ENCODE data around the gene TMEM106B. TPM values are rescaled to one million over a fixed set of nuclear protein-coding genes. Genes with fewer than 3 reads are reported as not detected.

TMEM106B gene
- total and polyA plus RNA-seq, 2 experiments from 2014 or later: 20.1 to 42.8 TPM

GRCh38 chr7:12257582-12257981 is 46.5 kb downstream of the TMEM106B start:
- Histone ChIP-seq H3K27ac (ENCODE audit: low read depth) (no peak overlapping the region), H3K36me3 (ENCODE audit: insufficient read depth) (no peaks in the 10 kb centered on the region), H2AFZ (peak overlapping the region; percentile 60; the same call in 1 of the 2 replicates), H3K27me3 (ENCODE audit: insufficient read depth) (no peaks in the 10 kb centered on the region), H3K4me3 (no peak overlapping the region), H3F3A (replicated peaks; ENCODE audit: low read depth) (no peaks in the 10 kb centered on the region), H4K20me1 (replicated peaks; ENCODE audit: insufficient read depth) (no peaks in the 10 kb centered on the region), H3K4me2 (no peak overlapping the region), H3K4me1 (ENCODE audit: insufficient read depth) (no peaks in the 10 kb centered on the region), H3K9me2 (ENCODE audit: insufficient read depth) (no peaks in the 10 kb centered on the region), H3K79me2 (replicated peaks; ENCODE audit: insufficient read depth) (no peaks in the 10 kb centered on the region)
- no peaks in the 10 kb centered on the region for H3K36me3 Mint-ChIP-seq (ENCODE audit: low read depth)
- no peak overlapping the region for H3K4me3 Mint-ChIP-seq
- DNase-seq (ENCODE audit: low spot score) (no peak), ATAC-seq (no peak)
- TF ChIP-seq, protein P1, sequence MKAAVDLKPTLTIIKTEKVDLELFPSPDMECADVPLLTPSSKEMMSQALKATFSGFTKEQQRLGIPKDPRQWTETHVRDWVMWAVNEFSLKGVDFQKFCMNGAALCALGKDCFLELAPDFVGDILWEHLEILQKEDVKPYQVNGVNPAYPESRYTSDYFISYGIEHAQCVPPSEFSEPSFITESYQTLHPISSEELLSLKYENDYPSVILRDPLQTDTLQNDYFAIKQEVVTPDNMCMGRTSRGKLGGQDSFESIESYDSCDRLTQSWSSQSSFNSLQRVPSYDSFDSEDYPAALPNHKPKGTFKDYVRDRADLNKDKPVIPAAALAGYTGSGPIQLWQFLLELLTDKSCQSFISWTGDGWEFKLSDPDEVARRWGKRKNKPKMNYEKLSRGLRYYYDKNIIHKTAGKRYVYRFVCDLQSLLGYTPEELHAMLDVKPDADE (IDR thresholded peaks at IDR 0.05): no peak
- TF ChIP-seq, protein P2, sequence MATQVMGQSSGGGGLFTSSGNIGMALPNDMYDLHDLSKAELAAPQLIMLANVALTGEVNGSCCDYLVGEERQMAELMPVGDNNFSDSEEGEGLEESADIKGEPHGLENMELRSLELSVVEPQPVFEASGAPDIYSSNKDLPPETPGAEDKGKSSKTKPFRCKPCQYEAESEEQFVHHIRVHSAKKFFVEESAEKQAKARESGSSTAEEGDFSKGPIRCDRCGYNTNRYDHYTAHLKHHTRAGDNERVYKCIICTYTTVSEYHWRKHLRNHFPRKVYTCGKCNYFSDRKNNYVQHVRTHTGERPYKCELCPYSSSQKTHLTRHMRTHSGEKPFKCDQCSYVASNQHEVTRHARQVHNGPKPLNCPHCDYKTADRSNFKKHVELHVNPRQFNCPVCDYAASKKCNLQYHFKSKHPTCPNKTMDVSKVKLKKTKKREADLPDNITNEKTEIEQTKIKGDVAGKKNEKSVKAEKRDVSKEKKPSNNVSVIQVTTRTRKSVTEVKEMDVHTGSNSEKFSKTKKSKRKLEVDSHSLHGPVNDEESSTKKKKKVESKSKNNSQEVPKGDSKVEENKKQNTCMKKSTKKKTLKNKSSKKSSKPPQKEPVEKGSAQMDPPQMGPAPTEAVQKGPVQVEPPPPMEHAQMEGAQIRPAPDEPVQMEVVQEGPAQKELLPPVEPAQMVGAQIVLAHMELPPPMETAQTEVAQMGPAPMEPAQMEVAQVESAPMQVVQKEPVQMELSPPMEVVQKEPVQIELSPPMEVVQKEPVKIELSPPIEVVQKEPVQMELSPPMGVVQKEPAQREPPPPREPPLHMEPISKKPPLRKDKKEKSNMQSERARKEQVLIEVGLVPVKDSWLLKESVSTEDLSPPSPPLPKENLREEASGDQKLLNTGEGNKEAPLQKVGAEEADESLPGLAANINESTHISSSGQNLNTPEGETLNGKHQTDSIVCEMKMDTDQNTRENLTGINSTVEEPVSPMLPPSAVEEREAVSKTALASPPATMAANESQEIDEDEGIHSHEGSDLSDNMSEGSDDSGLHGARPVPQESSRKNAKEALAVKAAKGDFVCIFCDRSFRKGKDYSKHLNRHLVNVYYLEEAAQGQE (IDR thresholded peaks at IDR 0.05; ENCODE audit: unreplicated experiment): no peak
- TF ChIP-seq NANOG (IDR thresholded peaks at IDR 0.05; ENCODE audit: borderline replicate concordance) (no peak), POLR2AphosphoS5 (IDR thresholded peaks at IDR 0.05; ENCODE audit: low read depth) (no peak), ZNF331 (CRISPR knock-in tag; IDR thresholded peaks at IDR 0.05; ENCODE audit: low read depth) (no peak), EZH2 (IDR thresholded peaks at IDR 0.05; ENCODE audit: low read depth, unreplicated experiment) (no peak), JUNB (IDR thresholded peaks at IDR 0.05; ENCODE audit: unreplicated experiment) (no peak), EZH2phosphoT487 (IDR thresholded peaks at IDR 0.05; ENCODE audit: unreplicated experiment) (no peak), STAT1 (IDR thresholded peaks at IDR 0.05; ENCODE audit: unreplicated experiment) (no peak), CREB1 (CRISPR knock-in tag; IDR thresholded peaks at IDR 0.05; ENCODE audit: low read depth) (no peak), ZNF114 (CRISPR knock-in tag; IDR thresholded peaks at IDR 0.05) (no peak)
- TF ChIP-seq, protein P3, sequence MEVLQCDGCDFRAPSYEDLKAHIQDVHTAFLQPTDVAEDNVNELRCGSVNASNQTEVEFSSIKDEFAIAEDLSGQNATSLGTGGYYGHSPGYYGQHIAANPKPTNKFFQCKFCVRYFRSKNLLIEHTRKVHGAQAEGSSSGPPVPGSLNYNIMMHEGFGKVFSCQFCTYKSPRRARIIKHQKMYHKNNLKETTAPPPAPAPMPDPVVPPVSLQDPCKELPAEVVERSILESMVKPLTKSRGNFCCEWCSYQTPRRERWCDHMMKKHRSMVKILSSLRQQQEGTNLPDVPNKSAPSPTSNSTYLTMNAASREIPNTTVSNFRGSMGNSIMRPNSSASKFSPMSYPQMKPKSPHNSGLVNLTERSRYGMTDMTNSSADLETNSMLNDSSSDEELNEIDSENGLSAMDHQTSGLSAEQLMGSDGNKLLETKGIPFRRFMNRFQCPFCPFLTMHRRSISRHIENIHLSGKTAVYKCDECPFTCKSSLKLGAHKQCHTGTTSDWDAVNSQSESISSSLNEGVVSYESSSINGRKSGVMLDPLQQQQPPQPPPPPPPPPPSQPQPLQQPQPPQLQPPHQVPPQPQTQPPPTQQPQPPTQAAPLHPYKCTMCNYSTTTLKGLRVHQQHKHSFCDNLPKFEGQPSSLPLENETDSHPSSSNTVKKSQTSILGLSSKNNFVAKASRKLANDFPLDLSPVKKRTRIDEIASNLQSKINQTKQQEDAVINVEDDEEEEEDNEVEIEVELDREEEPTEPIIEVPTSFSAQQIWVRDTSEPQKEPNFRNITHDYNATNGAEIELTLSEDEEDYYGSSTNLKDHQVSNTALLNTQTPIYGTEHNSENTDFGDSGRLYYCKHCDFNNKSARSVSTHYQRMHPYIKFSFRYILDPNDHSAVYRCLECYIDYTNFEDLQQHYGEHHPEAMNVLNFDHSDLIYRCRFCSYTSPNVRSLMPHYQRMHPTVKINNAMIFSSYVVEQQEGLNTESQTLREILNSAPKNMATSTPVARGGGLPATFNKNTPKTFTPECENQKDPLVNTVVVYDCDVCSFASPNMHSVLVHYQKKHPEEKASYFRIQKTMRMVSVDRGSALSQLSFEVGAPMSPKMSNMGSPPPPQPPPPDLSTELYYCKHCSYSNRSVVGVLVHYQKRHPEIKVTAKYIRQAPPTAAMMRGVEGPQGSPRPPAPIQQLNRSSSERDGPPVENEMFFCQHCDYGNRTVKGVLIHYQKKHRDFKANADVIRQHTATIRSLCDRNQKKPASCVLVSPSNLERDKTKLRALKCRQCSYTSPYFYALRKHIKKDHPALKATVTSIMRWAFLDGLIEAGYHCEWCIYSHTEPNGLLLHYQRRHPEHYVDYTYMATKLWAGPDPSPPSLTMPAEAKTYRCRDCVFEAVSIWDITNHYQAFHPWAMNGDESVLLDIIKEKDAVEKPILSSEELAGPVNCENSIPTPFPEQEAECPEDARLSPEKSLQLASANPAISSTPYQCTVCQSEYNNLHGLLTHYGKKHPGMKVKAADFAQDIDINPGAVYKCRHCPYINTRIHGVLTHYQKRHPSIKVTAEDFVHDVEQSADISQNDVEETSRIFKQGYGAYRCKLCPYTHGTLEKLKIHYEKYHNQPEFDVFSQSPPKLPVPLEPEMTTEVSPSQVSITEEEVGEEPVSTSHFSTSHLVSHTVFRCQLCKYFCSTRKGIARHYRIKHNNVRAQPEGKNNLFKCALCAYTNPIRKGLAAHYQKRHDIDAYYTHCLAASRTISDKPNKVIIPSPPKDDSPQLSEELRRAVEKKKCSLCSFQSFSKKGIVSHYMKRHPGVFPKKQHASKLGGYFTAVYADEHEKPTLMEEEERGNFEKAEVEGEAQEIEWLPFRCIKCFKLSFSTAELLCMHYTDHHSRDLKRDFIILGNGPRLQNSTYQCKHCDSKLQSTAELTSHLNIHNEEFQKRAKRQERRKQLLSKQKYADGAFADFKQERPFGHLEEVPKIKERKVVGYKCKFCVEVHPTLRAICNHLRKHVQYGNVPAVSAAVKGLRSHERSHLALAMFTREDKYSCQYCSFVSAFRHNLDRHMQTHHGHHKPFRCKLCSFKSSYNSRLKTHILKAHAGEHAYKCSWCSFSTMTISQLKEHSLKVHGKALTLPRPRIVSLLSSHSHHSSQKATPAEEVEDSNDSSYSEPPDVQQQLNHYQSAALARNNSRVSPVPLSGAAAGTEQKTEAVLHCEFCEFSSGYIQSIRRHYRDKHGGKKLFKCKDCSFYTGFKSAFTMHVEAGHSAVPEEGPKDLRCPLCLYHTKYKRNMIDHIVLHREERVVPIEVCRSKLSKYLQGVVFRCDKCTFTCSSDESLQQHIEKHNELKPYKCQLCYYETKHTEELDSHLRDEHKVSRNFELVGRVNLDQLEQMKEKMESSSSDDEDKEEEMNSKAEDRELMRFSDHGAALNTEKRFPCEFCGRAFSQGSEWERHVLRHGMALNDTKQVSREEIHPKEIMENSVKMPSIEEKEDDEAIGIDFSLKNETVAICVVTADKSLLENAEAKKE (CRISPR knock-in tag; IDR thresholded peaks at IDR 0.05): no peak
- TF ChIP-seq, protein P4, sequence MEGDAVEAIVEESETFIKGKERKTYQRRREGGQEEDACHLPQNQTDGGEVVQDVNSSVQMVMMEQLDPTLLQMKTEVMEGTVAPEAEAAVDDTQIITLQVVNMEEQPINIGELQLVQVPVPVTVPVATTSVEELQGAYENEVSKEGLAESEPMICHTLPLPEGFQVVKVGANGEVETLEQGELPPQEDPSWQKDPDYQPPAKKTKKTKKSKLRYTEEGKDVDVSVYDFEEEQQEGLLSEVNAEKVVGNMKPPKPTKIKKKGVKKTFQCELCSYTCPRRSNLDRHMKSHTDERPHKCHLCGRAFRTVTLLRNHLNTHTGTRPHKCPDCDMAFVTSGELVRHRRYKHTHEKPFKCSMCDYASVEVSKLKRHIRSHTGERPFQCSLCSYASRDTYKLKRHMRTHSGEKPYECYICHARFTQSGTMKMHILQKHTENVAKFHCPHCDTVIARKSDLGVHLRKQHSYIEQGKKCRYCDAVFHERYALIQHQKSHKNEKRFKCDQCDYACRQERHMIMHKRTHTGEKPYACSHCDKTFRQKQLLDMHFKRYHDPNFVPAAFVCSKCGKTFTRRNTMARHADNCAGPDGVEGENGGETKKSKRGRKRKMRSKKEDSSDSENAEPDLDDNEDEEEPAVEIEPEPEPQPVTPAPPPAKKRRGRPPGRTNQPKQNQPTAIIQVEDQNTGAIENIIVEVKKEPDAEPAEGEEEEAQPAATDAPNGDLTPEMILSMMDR (conservative IDR thresholded peaks at IDR 0.05; ENCODE audit: low read depth in 2 of 2): no peak
- no peaks in the 10 kb centered on the region for H3K4me1 Mint-ChIP-seq
- no peaks in the 10 kb centered on the region for H3K27me3 Mint-ChIP-seq (ENCODE audit: insufficient read depth, low read depth, poor library complexity)
- no peak overlapping the region for H3K27ac Mint-ChIP-seq
- H3K9me3 Mint-ChIP-seq: peaks cover 9% of the 10 kb centered on the region; the same call in 1 of the 3 replicates

All from GM23338 (cell line).